Dermis lymphatic vessel endothelial cell (primary cell): ENCODE measurements around the gene RABAC1. TPM values are rescaled to one million over a fixed set of nuclear protein-coding genes. Genes with fewer than 3 reads are reported as not detected.

Source experiments
- total RNA-seq: library from RNA; depleted of rRNA; stranded (reverse); fragments of >200 nt; gene quantifications from 2 replicates; pipeline ENCODE4 v1.2.1, GENCODE V29; 2014

The RABAC1 gene
- total RNA-seq: 86.5 and 158 TPM in 2 replicates

GRCh38 chr19:41959056-41960053 is at the start of gene RABAC1:
TSS of gene RABAC1 (minus strand) at chr19:41959321. CDS start at chr19:41959292, 29 bp downstream.

GRCh38 chr19:41993612-41994483 is 34.7 kb upstream of the RABAC1 start, which contains the start of gene ATP1A3:
TSS of gene ATP1A3 (minus strand) at chr19:41994230. CDS start at chr19:41994076, 154 bp downstream.

GRCh38 chr19:41928221-41928683 is 30.9 kb downstream of the RABAC1 start, which contains the start of gene ERFL:
TSS of gene ERFL (minus strand) at chr19:41928449. CDS start at chr19:41912919, 15,530 bp downstream.

Other genes starting within 250 kb of the RABAC1 start
- gene CEACAM6, start 203.8 kb downstream of the RABAC1 start, total RNA-seq: not detected in 2 replicates
- gene CEACAM3, start 162.7 kb downstream of the RABAC1 start, total RNA-seq: not detected in 2 replicates
- gene LYPD4, start 114.6 kb downstream of the RABAC1 start, total RNA-seq: not detected in 2 replicates
- not detected in 2 replicates for gene DMRTC2, start 114.3 kb downstream of the RABAC1 start, total RNA-seq
- 493 and 1,059 TPM in 2 replicates for gene RPS19, start 99.1 kb downstream of the RABAC1 start, total RNA-seq
- gene CD79A, start 82.0 kb downstream of the RABAC1 start, total RNA-seq: 0.09 and 0.11 TPM in 2 replicates
- gene ARHGEF1, start 76.1 kb downstream of the RABAC1 start, total RNA-seq: 31.5 and 34.1 TPM in 2 replicates
- not detected in 2 replicates for gene ERFL, start 30.9 kb downstream of the RABAC1 start, total RNA-seq
- gene ATP1A3, start 34.9 kb upstream of the RABAC1 start, total RNA-seq: not detected in 2 replicates
- gene GRIK5, start 110.9 kb upstream of the RABAC1 start, total RNA-seq: not detected in 2 replicates
- 8.2 and 9.7 TPM in 2 replicates for gene ZNF574, start 116.8 kb upstream of the RABAC1 start, total RNA-seq
- gene POU2F2, start 173.1 kb upstream of the RABAC1 start, total RNA-seq: 0.09 and 0.11 TPM in 2 replicates